Trophoblast cell (in vitro differentiated cells and primary cell): ENCODE results near the gene UGT2B15.
"Not testable (repeated sequence)": the region's sequence is repeated elsewhere in the genome, so short reads cannot be mapped to it uniquely, and the experiment has no call there.

Source experiments
- DNase-seq, 2 donors: peaks; one replicate each; pipeline ENCODE4 v3.0.0-alpha.2; 2016
- H2AFZ ChIP-seq: 2 replicates; pipeline ENCODE4 v1.6.1; 2013; ENCODE audit warnings: low read length, moderate library complexity, mild to moderate bottlenecking; ENCODE audit not compliant: insufficient read depth, poor library complexity
- H2AK5ac ChIP-seq: 2 replicates; pipeline ENCODE4 v1.6.1; 2013; ENCODE audit warnings: mild to moderate bottlenecking, low read length
- H2BK120ac ChIP-seq: 2 replicates; pipeline ENCODE4 v1.6.1; 2013; ENCODE audit warnings: low read length, mild to moderate bottlenecking, moderate library complexity; ENCODE audit not compliant: insufficient read depth, poor library complexity
- H2BK12ac ChIP-seq: 2 replicates; pipeline ENCODE4 v1.6.1; 2013; ENCODE audit warnings: mild to moderate bottlenecking, low read length, moderate library complexity
- H2BK5ac ChIP-seq: 2 replicates; pipeline ENCODE4 v1.6.1; 2013; ENCODE audit warnings: low read length, low read depth, moderate library complexity, mild to moderate bottlenecking; ENCODE audit not compliant: poor library complexity
- H3K14ac ChIP-seq: 2 replicates; pipeline ENCODE4 v1.6.1; 2013; ENCODE audit warnings: mild to moderate bottlenecking, low read length
- H3K18ac ChIP-seq: 2 replicates; pipeline ENCODE4 v1.6.1; 2013; ENCODE audit warnings: mild to moderate bottlenecking, low read length
- H3K23ac ChIP-seq: 2 replicates; pipeline ENCODE4 v1.6.1; 2013; ENCODE audit warnings: low read length
- H3K27ac ChIP-seq: 2 replicates; pipeline ENCODE4 v1.5.1; 2013; ENCODE audit warnings: low read depth, mild to moderate bottlenecking, inconsistent platforms, low read length, moderate library complexity
- H3K27me3 ChIP-seq: 2 replicates; pipeline ENCODE4 v1.6.1; 2013; ENCODE audit warnings: inconsistent platforms, mild to moderate bottlenecking, low read length, moderate library complexity; ENCODE audit not compliant: insufficient read depth
- H3K36me3 ChIP-seq, 2 experiments: 1 replicate in 1 of 2; 2 replicates in 1 of 2; pipeline ENCODE4 v1.6.1; 2013; ENCODE audit warnings: low read length in 2 of 2, mild to moderate bottlenecking in 2 of 2, moderate library complexity in 1 of 2; ENCODE audit not compliant: insufficient read depth in 2 of 2, control insufficient read depth in 1 of 2
- H3K4ac ChIP-seq: 2 replicates; pipeline ENCODE4 v1.6.1; 2013; ENCODE audit warnings: low read depth, mild to moderate bottlenecking, low read length, moderate library complexity
- H3K4me1 ChIP-seq, 2 experiments: 1 replicate in 1 of 2; 2 replicates in 1 of 2; pipeline ENCODE4 v1.6.1; 2013; ENCODE audit warnings: low read length in 2 of 2, mild to moderate bottlenecking in 2 of 2, moderate library complexity in 1 of 2; ENCODE audit not compliant: insufficient read depth in 2 of 2, control insufficient read depth in 1 of 2
- H3K4me2 ChIP-seq: 2 replicates; pipeline ENCODE4 v1.6.1; 2013; ENCODE audit warnings: inconsistent platforms, mild to moderate bottlenecking, low read length, moderate library complexity
- H3K4me3 ChIP-seq: 2 replicates; pipeline ENCODE4 v1.5.1; 2013; ENCODE audit warnings: mild to moderate bottlenecking, low read depth, low read length, inconsistent platforms
- H3K79me1 ChIP-seq: one replicate; pipeline ENCODE4 v1.6.1; 2013; ENCODE audit warnings: low read length
- H3K79me2 ChIP-seq: 2 replicates; pipeline ENCODE4 v1.6.1; 2013; ENCODE audit warnings: low read length, mild to moderate bottlenecking; ENCODE audit not compliant: control insufficient read depth, insufficient read depth, poor library complexity
- H3K9ac ChIP-seq: 2 replicates; pipeline ENCODE4 v1.6.1; 2013; ENCODE audit warnings: mild to moderate bottlenecking, low read length
- H3K9me3 ChIP-seq: 2 replicates; pipeline ENCODE4 v1.6.1; 2013; ENCODE audit warnings: low read depth, mild to moderate bottlenecking, control low read depth, inconsistent platforms, low read length; ENCODE audit not compliant: insufficient read depth
- H4K12ac ChIP-seq: 2 replicates; pipeline ENCODE4 v1.6.1; 2013; ENCODE audit warnings: low read depth, mild to moderate bottlenecking, low read length, moderate library complexity
- H4K8ac ChIP-seq: 2 replicates; pipeline ENCODE4 v1.6.1; 2013; ENCODE audit warnings: low read depth, mild to moderate bottlenecking, low read length, moderate library complexity
- H4K91ac ChIP-seq: one replicate; pipeline ENCODE4 v1.6.1; 2013; ENCODE audit warnings: low read depth, mild to moderate bottlenecking, low read length, moderate library complexity
- WGBS: extraction: QIAGEN DNeasy Blood & Tissue Kit; methylation state at CpG from one replicate; pipeline ENCODE4 v1.1.7; 2013; ENCODE audit warnings: missing lambda C conversion rate; ENCODE audit not compliant: insufficient read length, insufficient coverage; ENCODE audit errors: extremely low coverage; 5-methylcytosine and 5-hydroxymethylcytosine counted together

Gene UGT2B15

DNA sequence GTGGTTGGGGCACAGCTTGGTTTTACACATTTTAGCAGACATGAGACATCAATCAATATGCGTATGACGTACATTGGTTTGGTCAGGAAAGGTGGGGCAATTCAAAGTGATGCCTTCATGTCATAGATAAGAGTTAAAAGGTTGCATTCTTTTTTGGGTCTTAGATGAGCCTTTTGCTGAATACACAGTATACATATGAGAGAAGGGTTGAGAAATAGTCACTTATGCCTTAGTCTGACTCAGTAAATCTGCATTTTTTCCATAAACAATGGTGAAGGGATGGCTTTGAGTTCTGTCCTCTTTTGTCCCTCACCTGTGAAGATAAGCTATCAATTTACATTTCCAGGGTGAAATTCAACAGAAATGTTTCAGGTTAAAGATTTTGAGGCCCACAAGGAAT is 43.9 kb upstream of the UGT2B15 start:
- H3K9me3 ChIP-seq: no peaks in the 10 kb centered on the region
- H2BK5ac ChIP-seq: no peak overlapping the region
- H4K8ac ChIP-seq: no peak overlapping the region
- H3K14ac ChIP-seq: no peak overlapping the region
- H3K4me2 ChIP-seq: no peak overlapping the region
- H3K23ac ChIP-seq: no peak overlapping the region
- no peak overlapping the region for H3K9ac ChIP-seq
- H4K91ac ChIP-seq: no peak overlapping the region
- H3K4me1 ChIP-seq: no peaks in the 10 kb centered on the region
- H3K4me3 ChIP-seq: no peak overlapping the region
- no peak overlapping the region for H3K18ac ChIP-seq
- no CpG with 5 or more reads among the region's 2 CpGs for WGBS
- H4K12ac ChIP-seq: no peak overlapping the region
- H3K27me3 ChIP-seq: no peaks in the 10 kb centered on the region
- no peak overlapping the region for H2BK120ac ChIP-seq
- no peak for DNase-seq
- H2AK5ac ChIP-seq: no peak overlapping the region
- no peaks in the 10 kb centered on the region for H3K79me2 ChIP-seq
- H3K4ac ChIP-seq: no peak overlapping the region
- no peaks in the 10 kb centered on the region for H3K79me1 ChIP-seq
- no peak overlapping the region for H2BK12ac ChIP-seq
- H3K27ac ChIP-seq: no peak overlapping the region
- H3K36me3 ChIP-seq: peaks cover 0 to 1% of the 10 kb centered on the region in 2 experiments
- no peak overlapping the region for H2AFZ ChIP-seq

DNA sequence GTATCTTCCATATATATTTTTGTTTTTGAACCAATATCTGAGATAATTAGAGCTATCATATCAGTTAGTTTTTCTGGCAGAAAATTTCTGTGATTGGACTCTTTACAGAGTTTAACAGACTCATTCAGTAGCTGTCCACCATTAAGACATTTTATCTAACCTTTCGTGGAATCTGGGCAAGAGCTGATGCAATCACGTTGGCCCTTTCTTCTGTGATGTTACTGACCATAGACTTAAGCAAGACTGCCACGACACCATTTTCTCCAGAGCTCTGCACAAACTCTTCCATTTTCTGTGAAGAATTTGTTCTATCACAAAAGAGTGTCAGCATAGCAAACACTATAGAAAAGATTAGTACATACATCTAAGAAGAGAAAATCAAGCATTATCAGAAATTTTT is 41.8 kb upstream of the UGT2B15 start:
- H3K18ac ChIP-seq: no peak overlapping the region
- no peak overlapping the region for H2AK5ac ChIP-seq
- H3K27me3 ChIP-seq: no peaks in the 10 kb centered on the region
- no CpG with 5 or more reads among the region's 3 CpGs for WGBS
- H3K36me3 ChIP-seq: no peaks in the 10 kb centered on the region
- H3K4me3 ChIP-seq: no peak overlapping the region
- no peak overlapping the region for H2BK12ac ChIP-seq
- H3K27ac ChIP-seq: no peak overlapping the region
- H3K23ac ChIP-seq: no peak overlapping the region
- H3K14ac ChIP-seq: no peak overlapping the region
- H3K4me2 ChIP-seq: no peak overlapping the region
- H3K4ac ChIP-seq: no peak overlapping the region
- no peak overlapping the region for H2BK5ac ChIP-seq
- no peak overlapping the region for H4K8ac ChIP-seq
- H4K12ac ChIP-seq: no peak overlapping the region
- H3K9ac ChIP-seq: no peak overlapping the region
- DNase-seq: no peak
- no peak overlapping the region for H4K91ac ChIP-seq
- H3K79me2 ChIP-seq: no peaks in the 10 kb centered on the region
- H2AFZ ChIP-seq: no peak overlapping the region
- no peaks in the 10 kb centered on the region for H3K4me1 ChIP-seq
- H2BK120ac ChIP-seq: no peak overlapping the region
- H3K9me3 ChIP-seq: no peaks in the 10 kb centered on the region
- H3K79me1 ChIP-seq: no peaks in the 10 kb centered on the region

DNA sequence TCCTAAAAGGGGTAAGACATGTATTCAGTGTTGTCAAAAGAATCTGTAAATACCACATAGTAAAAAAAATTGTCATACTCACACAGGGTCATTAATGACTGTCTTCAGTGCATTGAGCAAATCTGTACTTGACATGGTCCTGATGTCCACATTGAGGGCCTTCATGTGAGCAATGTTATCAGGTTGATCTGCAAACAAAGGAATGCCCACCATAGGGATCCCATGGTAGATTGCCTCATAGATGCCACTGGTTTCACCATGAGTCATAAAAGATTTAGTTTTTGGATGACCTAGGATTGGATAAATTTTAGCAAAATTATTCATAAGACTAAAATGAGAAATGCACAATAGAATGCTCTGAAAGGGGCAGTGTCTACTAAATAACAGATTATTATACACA is 38.1 kb upstream of the UGT2B15 start:
- Histone ChIP-seq H3K4me1 (no peaks in the 10 kb centered on the region), H3K4ac (no peak overlapping the region), H2AFZ (no peak overlapping the region), H3K79me1 (peaks cover 1% of the 10 kb centered on the region), H3K9ac (no peak overlapping the region), H2BK5ac (no peak overlapping the region), H3K36me3 (no peaks in the 10 kb centered on the region), H3K14ac (no peak overlapping the region), H4K12ac (no peak overlapping the region), H3K27ac (no peak overlapping the region), H3K9me3 (no peaks in the 10 kb centered on the region), H4K8ac (no peak overlapping the region), H3K27me3 (no peaks in the 10 kb centered on the region), H3K4me3 (no peak overlapping the region), H4K91ac (no peak overlapping the region), H3K4me2 (no peak overlapping the region), H3K79me2 (no peaks in the 10 kb centered on the region), H3K23ac (no peak overlapping the region), H2AK5ac (no peak overlapping the region), H2BK12ac (no peak overlapping the region), H2BK120ac (no peak overlapping the region), H3K18ac (no peak overlapping the region)
- peak in 1 of 2 donors; percentile 8 for DNase-seq

DNA sequence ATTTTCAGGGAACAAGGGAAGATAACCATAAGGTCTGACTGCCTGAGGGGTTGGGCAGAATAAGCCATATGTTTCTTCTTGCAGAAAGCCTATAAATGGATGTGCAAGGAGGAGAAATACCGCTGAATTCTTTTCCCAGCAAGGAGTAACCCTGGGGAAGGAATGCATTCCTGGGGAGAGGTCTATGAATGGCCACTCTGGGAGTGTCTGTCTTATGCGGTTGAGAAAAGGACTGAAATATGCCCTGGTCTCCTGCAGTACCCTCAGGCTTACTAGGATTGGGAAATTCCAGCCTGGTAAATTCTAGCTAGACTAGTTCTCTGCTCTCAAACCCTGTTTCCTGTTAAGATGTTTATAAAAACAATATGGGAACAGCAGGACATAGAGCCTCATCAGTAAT is 32.7 kb upstream of the UGT2B15 start:
- not testable (repeated sequence) for H3K23ac ChIP-seq, H3K4me3 ChIP-seq

More for the DNA sequence above, 32.7 kb upstream of the UGT2B15 start:
- H3K4me1 ChIP-seq, H3K79me2 ChIP-seq, H2BK12ac ChIP-seq, H3K27me3 ChIP-seq, H3K9ac ChIP-seq, H2AK5ac ChIP-seq, H4K8ac ChIP-seq, H3K18ac ChIP-seq, H3K27ac ChIP-seq, H3K9me3 ChIP-seq, H4K91ac ChIP-seq, H2BK120ac ChIP-seq, H3K14ac ChIP-seq, H2AFZ ChIP-seq, H3K4ac ChIP-seq, H3K36me3 ChIP-seq, H4K12ac ChIP-seq, H3K4me2 ChIP-seq, H3K79me1 ChIP-seq, H2BK5ac ChIP-seq: not testable (repeated sequence)
- WGBS: no CpG with 5 or more reads among the region's 2 CpGs
- peak; percentile 4 to 13 for DNase-seq
